Immature natural killer cell (primary cell): ENCODE data around the gene UQCRHL. TPM values are rescaled to one million over a fixed set of nuclear protein-coding genes. Genes with fewer than 3 reads are reported as not detected.
A peak's percentile ranks its signal among the peaks of the same experiment; 100 is the strongest.
"Not testable (repeated sequence)": the region's sequence is repeated elsewhere in the genome, so short reads cannot be mapped to it uniquely, and the experiment has no call there.

Experiments
- DNase-seq, 3 donors: peaks; one replicate each; pipeline ENCODE4 v3.0.0; 2022; ENCODE audit warnings: mixed read lengths in 1 of 3
- H3K27ac Mint-ChIP-seq, 6 donors: one replicate each; pipeline ENCODE4 v1.8.0; 2020; ENCODE audit warnings: mixed read lengths in 6 of 6, mild to moderate bottlenecking in 5 of 6, inconsistent platforms in 4 of 6, moderate library complexity in 3 of 6
- H3K27me3 Mint-ChIP-seq, 3 donors: one replicate each; pipeline ENCODE4 v1.8.0; 2020 to 2021; ENCODE audit warnings: low read depth in 3 of 3, mild to moderate bottlenecking in 3 of 3, mixed read lengths in 3 of 3, moderate library complexity in 3 of 3, inconsistent platforms in 1 of 3
- H3K36me3 Mint-ChIP-seq, 3 donors: one replicate each; pipeline ENCODE4 v1.8.0; 2020; ENCODE audit warnings: mixed read lengths in 3 of 3, inconsistent platforms in 2 of 3, mild to moderate bottlenecking in 2 of 3
- H3K4me1 Mint-ChIP-seq, 2 donors: one replicate each; pipeline ENCODE4 v1.8.0; 2020; ENCODE audit warnings: inconsistent platforms in 2 of 2, mild to moderate bottlenecking in 2 of 2, mixed read lengths in 2 of 2, moderate library complexity in 1 of 2
- H3K4me3 Mint-ChIP-seq, 5 donors: one replicate each; pipeline ENCODE4 v1.8.0; 2020; ENCODE audit warnings: mild to moderate bottlenecking in 5 of 5, mixed read lengths in 5 of 5, inconsistent platforms in 3 of 5, moderate library complexity in 3 of 5
- H3K9me3 Mint-ChIP-seq, 6 donors: one replicate each; pipeline ENCODE4 v1.8.0; 2020; ENCODE audit warnings: mild to moderate bottlenecking in 6 of 6, mixed read lengths in 6 of 6, inconsistent platforms in 4 of 6, moderate library complexity in 3 of 6
- polyA plus RNA-seq, 3 donors: library from polyadenylated mRNA; unstranded; fragments of 300-500 nt; fragmentation: Illumina TruSeq; gene quantifications; one replicate each; pipeline ENCODE4 v1.2.3, GENCODE V29; 2021

UQCRHL gene
- polyA plus RNA-seq, 3 donors from 2014 or later, result 0.90 to 1.3 TPM; not detected in 1

GRCh38 chr1:15846056-15846455 is 38.6 kb upstream of the UQCRHL start:
- H3K27ac Mint-ChIP-seq, result peak overlapping the region; percentile 57 to 97 (median 83)
- H3K4me3 Mint-ChIP-seq, result peak overlapping the region; percentile 48 to 95 (median 93)
- H3K36me3 Mint-ChIP-seq, DNase-seq, H3K9me3 Mint-ChIP-seq: not testable (repeated sequence)
- H3K4me1 Mint-ChIP-seq, result peaks cover 37 to 42% of the 10 kb centered on the region in 2 donors
- peaks cover 3 to 13% (median 9%) of the 10 kb centered on the region in 3 donors for H3K27me3 Mint-ChIP-seq

DNA sequence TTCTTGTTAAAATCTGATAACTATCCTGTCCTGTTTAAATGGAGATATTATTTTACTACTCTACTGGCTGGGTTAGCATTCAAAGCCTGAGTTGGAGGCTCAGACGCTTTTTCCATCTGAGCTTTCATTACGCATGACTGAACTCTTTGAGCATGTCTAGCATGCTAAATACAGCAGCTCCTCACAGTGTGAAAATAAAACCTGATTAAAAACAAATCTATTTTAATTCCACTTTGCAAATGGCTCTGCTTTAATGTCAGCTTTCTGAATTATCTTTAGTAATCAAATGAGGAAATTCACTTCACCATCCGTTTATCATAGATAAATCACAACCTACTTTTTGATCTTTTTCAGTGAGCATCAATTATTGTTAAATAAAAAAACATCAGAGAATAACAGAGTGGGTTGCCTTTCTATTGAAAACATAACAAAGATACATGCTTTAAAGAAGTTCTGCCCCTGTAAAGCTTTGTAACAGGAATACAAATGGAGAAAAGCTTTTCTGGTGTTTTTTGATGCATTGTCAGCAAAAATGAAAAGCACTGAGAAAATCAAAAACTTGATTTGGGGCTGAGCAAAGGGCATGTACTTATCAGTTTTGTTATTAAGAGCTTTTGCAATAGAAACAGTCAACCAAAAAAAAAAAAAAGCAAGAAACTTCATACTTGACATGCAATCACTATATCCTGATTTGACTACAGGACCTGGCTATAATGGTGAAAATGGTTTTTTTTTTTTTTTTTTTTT is 36.5 kb upstream of the UQCRHL start:
- Mint-ChIP-seq H3K27me3 (peaks cover 6 to 9% (median 8%) of the 10 kb centered on the region in 3 donors), H3K4me3 (no peak overlapping the region), H3K27ac (no peak overlapping the region), H3K4me1 (peaks cover 18 to 22% of the 10 kb centered on the region in 2 donors), H3K9me3 (no peaks in the 10 kb centered on the region), H3K36me3 (no peaks in the 10 kb centered on the region)
- DNase-seq, result no peak

- Mint-ChIP-seq H3K27ac (peak overlapping the region in 3 of 6 donors; percentile 55 to 67 (median 62)), H3K4me1 (peaks cover 21 to 33% of the 10 kb centered on the region in 2 donors), H3K9me3 (no peaks in the 10 kb centered on the region), H3K4me3 (peak overlapping the region in 1 of 5 donors; percentile 7), H3K36me3 (no peaks in the 10 kb centered on the region), H3K27me3 (peaks cover 25 to 35% (median 29%) of the 10 kb centered on the region in 3 donors)
- no peak for DNase-seq
Measured at GRCh38 chr1:15838721-15839120, 31.3 kb upstream of the UQCRHL start.

GRCh38 chr1:15837931-15838330 is 30.5 kb upstream of the UQCRHL start:
- Mint-ChIP-seq H3K4me1 (peaks cover 24 to 41% of the 10 kb centered on the region in 2 donors), H3K9me3 (no peaks in the 10 kb centered on the region), H3K27me3 (peaks cover 25 to 41% (median 29%) of the 10 kb centered on the region in 3 donors), H3K36me3 (no peaks in the 10 kb centered on the region), H3K4me3 (peak overlapping the region; percentile 94 to 97 (median 95)), H3K27ac (peak overlapping the region; percentile 46 to 98 (median 96))
- no peak for DNase-seq

DNA sequence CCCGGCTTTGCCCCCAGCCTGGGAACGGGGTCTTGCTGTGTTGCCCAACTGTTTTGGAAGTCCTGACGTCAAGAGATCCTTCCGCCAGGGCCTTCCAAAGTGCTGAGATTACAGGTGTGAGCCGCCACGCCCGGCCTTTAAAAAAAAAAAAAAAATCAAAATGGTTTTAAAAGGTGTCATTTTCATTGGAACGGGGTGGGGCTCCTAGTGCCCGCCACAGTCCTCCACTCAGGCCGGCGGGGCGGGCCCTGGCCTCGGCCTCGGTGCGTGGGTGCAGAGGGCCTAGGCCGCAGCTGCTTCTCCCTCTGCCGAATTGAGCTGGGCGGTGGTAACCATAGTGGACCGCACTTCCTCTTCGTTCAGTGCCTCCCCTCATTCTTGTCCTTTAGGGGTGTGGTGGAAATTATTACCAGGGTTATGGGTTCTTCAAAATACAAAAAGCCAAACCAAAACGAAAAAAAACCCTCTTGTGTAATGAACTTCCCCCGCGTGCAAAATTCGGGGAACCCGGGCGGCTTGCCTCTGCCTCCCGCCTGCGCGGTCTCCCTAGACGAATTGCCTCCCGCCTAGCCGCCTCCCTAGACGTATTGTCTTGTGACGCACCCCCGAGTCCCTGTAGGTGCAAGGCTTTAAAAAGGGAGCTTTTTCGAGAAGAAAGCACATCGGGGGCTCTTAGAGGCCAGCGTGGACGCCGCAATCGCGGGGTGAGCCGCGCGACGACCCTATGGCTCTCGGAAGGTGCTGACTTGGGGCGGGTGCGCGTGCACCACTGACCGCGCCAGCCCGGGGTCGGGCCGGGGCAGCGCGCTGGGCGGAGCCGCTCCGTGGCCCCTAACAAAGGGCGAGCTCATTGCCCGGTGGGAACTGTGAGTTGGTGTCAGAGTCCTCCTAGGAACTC is 29.6 kb upstream of the UQCRHL start:
- peak; percentile 81 to 84 (median 83) for DNase-seq
- Mint-ChIP-seq H3K27ac (peak overlapping the region; percentile 96 to 98 (median 98)), H3K27me3 (peaks cover 25 to 43% (median 29%) of the 10 kb centered on the region in 3 donors), H3K4me1 (peaks cover 26 to 44% of the 10 kb centered on the region in 2 donors), H3K9me3 (no peaks in the 10 kb centered on the region), H3K36me3 (no peaks in the 10 kb centered on the region), H3K4me3 (peak overlapping the region; percentile 94 to 97 (median 95))

- Mint-ChIP-seq H3K27ac (peak overlapping the region; percentile 96 to 98 (median 98)), H3K4me3 (peak overlapping the region; percentile 94 to 97 (median 95)), H3K4me1 (peaks cover 30 to 50% of the 10 kb centered on the region in 2 donors), H3K27me3 (peaks cover 25 to 43% (median 29%) of the 10 kb centered on the region in 3 donors)
- not testable (repeated sequence) for DNase-seq, H3K9me3 Mint-ChIP-seq, H3K36me3 Mint-ChIP-seq
Measured at GRCh38 chr1:15836511-15836771, 29.0 kb upstream of the UQCRHL start.

GRCh38 chr1:15835741-15836510 is 28.5 kb upstream of the UQCRHL start:
- Mint-ChIP-seq H3K4me3 (peak overlapping the region; percentile 94 to 97 (median 95)), H3K9me3 (no peaks in the 10 kb centered on the region), H3K27ac (peak overlapping the region; percentile 96 to 98 (median 98)), H3K4me1 (peaks cover 30 to 50% of the 10 kb centered on the region in 2 donors), H3K27me3 (peaks cover 25 to 43% (median 29%) of the 10 kb centered on the region in 3 donors), H3K36me3 (no peaks in the 10 kb centered on the region)
- peak; percentile 97 to 99 (median 98) for DNase-seq

DNA sequence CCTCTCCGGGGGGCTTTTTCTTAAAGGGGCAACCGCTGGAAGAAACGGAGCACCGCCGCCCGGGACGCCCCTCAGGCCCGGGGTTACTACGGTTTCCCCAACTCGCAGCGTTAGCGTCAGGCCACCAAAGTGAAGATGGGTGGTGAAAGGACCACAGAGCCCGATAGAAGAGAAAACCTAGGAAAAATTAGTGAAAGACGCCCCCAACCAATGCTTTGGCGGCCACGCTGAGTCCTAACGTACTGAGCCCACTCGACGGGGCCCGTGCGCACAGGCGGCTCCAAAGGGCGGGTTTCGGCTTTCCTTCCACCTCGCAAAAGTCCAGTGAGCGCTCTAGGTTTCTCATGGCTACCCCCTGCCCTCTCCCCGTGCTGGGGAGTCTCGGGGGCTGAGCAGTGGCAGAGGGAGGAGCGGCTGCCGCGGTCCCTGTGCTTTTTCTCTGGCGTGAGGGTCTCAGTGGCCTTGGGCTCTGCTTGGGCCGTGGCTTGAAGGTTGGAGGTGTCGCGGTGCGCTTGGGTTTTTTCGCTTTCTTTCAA is 27.8 kb upstream of the UQCRHL start:
- Mint-ChIP-seq H3K9me3 (no peaks in the 10 kb centered on the region), H3K27ac (peak overlapping the region; percentile 96 to 98 (median 98)), H3K27me3 (peaks cover 25 to 43% (median 26%) of the 10 kb centered on the region in 3 donors), H3K4me1 (peaks cover 31 to 55% of the 10 kb centered on the region in 2 donors), H3K4me3 (peak overlapping the region; percentile 94 to 97 (median 95)), H3K36me3 (no peaks in the 10 kb centered on the region)
- no peak for DNase-seq

- Mint-ChIP-seq H3K27me3 (peaks cover 25 to 43% (median 25%) of the 10 kb centered on the region in 3 donors), H3K36me3 (no peaks in the 10 kb centered on the region), H3K9me3 (no peaks in the 10 kb centered on the region), H3K27ac (peak overlapping the region; percentile 96 to 99 (median 98)), H3K4me1 (peaks cover 37 to 61% of the 10 kb centered on the region in 2 donors), H3K4me3 (peak overlapping the region; percentile 94 to 97 (median 95))
- peak; percentile 87 to 88 (median 88) for DNase-seq
Measured at GRCh38 chr1:15834406-15835204, 27.2 kb upstream of the UQCRHL start.

DNA sequence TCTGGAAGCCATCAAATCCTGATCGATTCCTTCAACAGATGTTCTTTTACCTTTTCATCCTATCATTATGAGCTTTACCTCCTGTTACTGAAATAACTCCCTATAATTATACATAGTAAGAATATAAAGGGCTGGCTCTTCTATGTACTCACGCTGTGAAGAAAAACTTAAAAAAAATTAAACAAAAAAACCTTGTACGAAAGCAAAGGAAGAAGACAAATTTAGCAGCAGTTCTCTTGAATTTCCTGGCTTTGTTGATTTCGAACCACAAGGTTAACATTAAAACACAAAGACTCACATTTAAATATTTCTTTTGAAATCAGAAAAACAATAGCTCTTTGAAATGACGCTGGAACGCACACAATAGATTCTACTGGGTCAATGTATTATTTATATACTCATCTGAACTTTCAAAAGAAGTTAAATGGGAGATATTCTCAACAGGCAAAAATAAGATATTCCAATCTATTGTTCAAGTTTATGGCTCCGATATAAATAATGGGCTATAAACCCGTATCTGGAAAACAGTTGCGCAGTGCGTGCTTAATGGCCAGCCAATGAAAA is 26.5 kb upstream of the UQCRHL start:
- H3K36me3 Mint-ChIP-seq, result no peaks in the 10 kb centered on the region
- DNase-seq, result peak in 1 of 3 donors; percentile 8
- peak overlapping the region; percentile 96 to 99 (median 98) for H3K27ac Mint-ChIP-seq
- H3K4me1 Mint-ChIP-seq, result peaks cover 40 to 63% of the 10 kb centered on the region in 2 donors
- no peaks in the 10 kb centered on the region for H3K9me3 Mint-ChIP-seq
- H3K4me3 Mint-ChIP-seq, result peak overlapping the region; percentile 94 to 97 (median 95)
- H3K27me3 Mint-ChIP-seq, result peaks cover 25 to 43% (median 25%) of the 10 kb centered on the region in 3 donors

GRCh38 chr1:15833069-15833679 is 25.7 kb upstream of the UQCRHL start:
- H3K9me3 Mint-ChIP-seq, result no peaks in the 10 kb centered on the region
- peaks cover 25 to 43% (median 25%) of the 10 kb centered on the region in 3 donors for H3K27me3 Mint-ChIP-seq
- DNase-seq, result peak in 1 of 3 donors; percentile 14
- peak overlapping the region; percentile 96 to 99 (median 98) for H3K27ac Mint-ChIP-seq
- peak overlapping the region; percentile 94 to 97 (median 95) for H3K4me3 Mint-ChIP-seq
- no peaks in the 10 kb centered on the region for H3K36me3 Mint-ChIP-seq
- peaks cover 40 to 63% of the 10 kb centered on the region in 2 donors for H3K4me1 Mint-ChIP-seq

GRCh38 chr1:15830258-15830657 is 22.8 kb upstream of the UQCRHL start:
- peaks cover 7 to 24% (median 8%) of the 10 kb centered on the region in 3 donors for H3K27me3 Mint-ChIP-seq
- peak overlapping the region in 2 of 5 donors; percentile 8 to 39 for H3K4me3 Mint-ChIP-seq

More at GRCh38 chr1:15830258-15830657, 22.8 kb upstream of the UQCRHL start:
- H3K27ac Mint-ChIP-seq, result peak overlapping the region in 3 of 6 donors; percentile 4 to 63 (median 25)
- H3K9me3 Mint-ChIP-seq, result no peaks in the 10 kb centered on the region
- DNase-seq, result no peak
- H3K4me1 Mint-ChIP-seq, result peaks cover 22 to 39% of the 10 kb centered on the region in 2 donors
- no peaks in the 10 kb centered on the region for H3K36me3 Mint-ChIP-seq
